H9 (cell line): ENCODE data around the gene HLA-DOA. TPM values are rescaled to one million over a fixed set of nuclear protein-coding genes. Genes with fewer than 3 reads are reported as not detected.

Experiments used
- DNase-seq: peaks from one replicate; pipeline ENCODE4 v3.0.0-alpha.2; 2017
- H2AFZ ChIP-seq: one replicate; pipeline ENCODE4 v1.6.1; 2013; ENCODE audit warnings: mild to moderate bottlenecking, low read length, control low read depth, moderate library complexity
- H2AK5ac ChIP-seq: 2 replicates; pipeline ENCODE4 v1.6.1; 2013; ENCODE audit warnings: low read length, control low read depth, mixed read lengths; ENCODE audit not compliant: insufficient read length
- H2BK120ac ChIP-seq: one replicate; pipeline ENCODE4 v1.6.1; 2013; ENCODE audit warnings: low read depth, mild to moderate bottlenecking, low read length, control low read depth, inconsistent platforms; ENCODE audit not compliant: poor library complexity, severe bottlenecking
- H2BK12ac ChIP-seq: 2 replicates; pipeline ENCODE4 v1.6.1; 2013; ENCODE audit warnings: low read length, control low read depth, mixed read lengths, low read depth; ENCODE audit not compliant: insufficient read length
- H2BK15ac ChIP-seq: 2 replicates; pipeline ENCODE4 v1.6.1; 2013; ENCODE audit warnings: low read depth, low read length, control low read depth
- H2BK20ac ChIP-seq: one replicate; pipeline ENCODE4 v1.6.1; 2013; ENCODE audit warnings: low read depth, mild to moderate bottlenecking, low read length, control low read depth, inconsistent platforms; ENCODE audit not compliant: poor library complexity, severe bottlenecking
- H2BK5ac ChIP-seq: 2 replicates; pipeline ENCODE4 v1.6.1; 2013; ENCODE audit warnings: low read length, control low read depth, mixed read lengths; ENCODE audit not compliant: insufficient read length
- H3K14ac ChIP-seq: 2 replicates; pipeline ENCODE4 v1.6.1; 2013; ENCODE audit warnings: low read length, control low read depth; ENCODE audit not compliant: insufficient read depth
- H3K18ac ChIP-seq: 2 replicates; pipeline ENCODE4 v1.6.1; 2013; ENCODE audit warnings: low read depth, mild to moderate bottlenecking, mixed read lengths, low read length, control low read depth; ENCODE audit not compliant: insufficient read length
- H3K23ac ChIP-seq: 2 replicates; pipeline ENCODE4 v1.6.1; 2013; ENCODE audit warnings: low read length, control low read depth, mixed read lengths, low read depth; ENCODE audit not compliant: insufficient read length
- H3K23me2 ChIP-seq: 2 replicates; pipeline ENCODE4 v1.6.1; 2013; ENCODE audit warnings: low read depth, mild to moderate bottlenecking, mixed read lengths, low read length, control low read depth; ENCODE audit not compliant: insufficient read length, poor library complexity, severe bottlenecking
- H3K27ac ChIP-seq: 2 replicates; pipeline ENCODE4 v1.5.1; 2013; ENCODE audit warnings: low read length, control low read depth, mixed read lengths, low read depth; ENCODE audit not compliant: insufficient read length
- H3K27me3 ChIP-seq: 2 replicates; pipeline ENCODE4 v1.6.1; 2013; ENCODE audit warnings: low read length, control low read depth, inconsistent platforms; ENCODE audit not compliant: insufficient read depth
- H3K4ac ChIP-seq: 2 replicates; pipeline ENCODE4 v1.6.1; 2013; ENCODE audit warnings: low read depth, mild to moderate bottlenecking, control low read depth, inconsistent platforms, low read length, moderate library complexity
- H3K4me1 ChIP-seq: 2 replicates; pipeline ENCODE4 v1.6.1; 2013; ENCODE audit warnings: low read length, control low read depth, inconsistent platforms; ENCODE audit not compliant: insufficient read depth
- H3K4me2 ChIP-seq: 2 replicates; pipeline ENCODE4 v1.6.1; 2013; ENCODE audit warnings: low read length, control low read depth, mixed read lengths; ENCODE audit not compliant: insufficient read length, insufficient read depth
- H3K56ac ChIP-seq: 2 replicates; pipeline ENCODE4 v1.6.1; 2013; ENCODE audit warnings: low read depth, mild to moderate bottlenecking, mixed read lengths, low read length, control low read depth; ENCODE audit not compliant: insufficient read length
- H3K79me1 ChIP-seq: 2 replicates; pipeline ENCODE4 v1.6.1; 2013; ENCODE audit warnings: low read depth, mild to moderate bottlenecking, moderate library complexity, low read length, control low read depth, inconsistent platforms; ENCODE audit not compliant: insufficient read depth, poor library complexity, severe bottlenecking
- H3K79me2 ChIP-seq: 2 replicates; pipeline ENCODE4 v1.6.1; 2013; ENCODE audit warnings: low read length, control low read depth, inconsistent platforms; ENCODE audit not compliant: insufficient read depth
- H3K9ac ChIP-seq: 2 replicates; pipeline ENCODE4 v1.6.1; 2013; ENCODE audit warnings: low read length, control low read depth, mixed read lengths; ENCODE audit not compliant: insufficient read length; ENCODE audit errors: extremely low read depth
- H3K9me3 ChIP-seq: one replicate; pipeline ENCODE4 v1.6.1; 2013; ENCODE audit warnings: low read depth, low read length, inconsistent platforms; ENCODE audit not compliant: control insufficient read depth
- H3T11ph ChIP-seq: one replicate; pipeline ENCODE4 v1.6.1; 2013; ENCODE audit warnings: mild to moderate bottlenecking, low read length, control low read depth, inconsistent platforms
- H4K20me1 ChIP-seq: one replicate; pipeline ENCODE4 v1.6.1; 2013; ENCODE audit not compliant: control insufficient read depth, insufficient read length, insufficient read depth
- H4K5ac ChIP-seq: 2 replicates; pipeline ENCODE4 v1.6.1; 2013; ENCODE audit warnings: low read depth, mild to moderate bottlenecking, mixed read lengths, low read length, control low read depth; ENCODE audit not compliant: insufficient read length
- H4K8ac ChIP-seq: replicated peaks from 2 replicates; pipeline ENCODE4 v1.6.1; 2013; ENCODE audit warnings: low read length, control low read depth, mixed read lengths, low read depth; ENCODE audit not compliant: insufficient read length
- H4K91ac ChIP-seq: 2 replicates; pipeline ENCODE4 v1.6.1; 2013; ENCODE audit warnings: low read depth, mild to moderate bottlenecking, moderate library complexity, mixed read lengths, low read length, control low read depth; ENCODE audit not compliant: insufficient read length
- H3K27ac Mint-ChIP-seq, 3 experiments: 2 replicates in 2 of 3; 3 replicates in 1 of 3; pipeline ENCODE4 v1.8.0; 2020 to 2021; ENCODE audit warnings: mixed read lengths in 3 of 3, mild to moderate bottlenecking in 1 of 3, moderate library complexity in 1 of 3
- H3K27me3 Mint-ChIP-seq: 2 replicates; pipeline ENCODE4 v1.8.0; 2021; ENCODE audit warnings: low read depth, mild to moderate bottlenecking, moderate library complexity, mixed read lengths
- H3K36me3 Mint-ChIP-seq, 3 experiments: 2 replicates in 2 of 3; 3 replicates in 1 of 3; pipeline ENCODE4 v1.8.0; 2020 to 2021; ENCODE audit warnings: low read depth in 3 of 3, mixed read lengths in 3 of 3; ENCODE audit not compliant: insufficient read depth in 1 of 3
- H3K4me1 Mint-ChIP-seq, 2 experiments: 2 replicates each; pipeline ENCODE4 v1.8.0; 2020; ENCODE audit warnings: mixed read lengths in 2 of 2
- H3K4me3 Mint-ChIP-seq, 2 experiments: 2 replicates in 1 of 2; 3 replicates in 1 of 2; pipeline ENCODE4 v1.8.0; 2020 to 2021; ENCODE audit warnings: mild to moderate bottlenecking in 2 of 2, mixed read lengths in 2 of 2, moderate library complexity in 1 of 2
- H3K9me3 Mint-ChIP-seq, 2 experiments: 2 replicates in 1 of 2; 3 replicates in 1 of 2; pipeline ENCODE4 v1.8.0; 2020; ENCODE audit warnings: mild to moderate bottlenecking in 2 of 2, mixed read lengths in 2 of 2, moderate library complexity in 1 of 2
- CTCF ChIP-seq: fragments of 200-600 bp; sonication (generic); conservative IDR thresholded peaks from 3 replicates; pipeline ENCODE4 v1.8.0; 2021; ENCODE audit warnings: antibody characterized with exemption, mild to moderate bottlenecking
- WGBS: extraction: QIAGEN DNeasy Blood & Tissue Kit; methylation state at CpG from one replicate; pipeline ENCODE4 v1.1.7; 2013; ENCODE audit warnings: missing lambda C conversion rate, low lambda C conversion rate, mixed read lengths; ENCODE audit not compliant: insufficient read length; ENCODE audit errors: extremely low coverage; 5-methylcytosine and 5-hydroxymethylcytosine counted together
- total RNA-seq: library from RNA; stranded (reverse); gene quantifications from 2 replicates; pipeline ENCODE4 v1.2.1, GENCODE V29; 2021

HLA-DOA gene
- total RNA-seq, 1 experiment from 2014 or later: 15.6 TPM

GRCh38 chr6:33021917-33022316 lies 12.5 kb upstream of the HLA-DOA start:
- Histone ChIP-seq H4K5ac (no peak overlapping the region), H3K27ac (no peak overlapping the region), H3T11ph (no peak overlapping the region), H2BK12ac (no peak overlapping the region), H3K4me1 (no peaks in the 10 kb centered on the region), H3K79me2 (no peaks in the 10 kb centered on the region), H2AK5ac (no peak overlapping the region), H3K14ac (no peak overlapping the region; the same call in 1 of the 2 replicates), H2BK15ac (no peak overlapping the region), H3K4ac (no peak overlapping the region), H3K4me2 (no peak overlapping the region), H3K18ac (no peak overlapping the region), H3K23ac (no peak overlapping the region), H4K20me1 (no peaks in the 10 kb centered on the region), H3K9me3 (no peaks in the 10 kb centered on the region), H3K56ac (no peak overlapping the region), H3K23me2 (no peaks in the 10 kb centered on the region), H3K79me1 (no peaks in the 10 kb centered on the region), H3K9ac (no peak overlapping the region), H2BK20ac (no peak overlapping the region), H2AFZ (no peak overlapping the region), H2BK5ac (no peak overlapping the region), H3K27me3 (no peaks in the 10 kb centered on the region), H4K91ac (no peak overlapping the region), H2BK120ac (no peak overlapping the region), H4K8ac (no peak overlapping the region)
- Mint-ChIP-seq H3K9me3 (no peaks in the 10 kb centered on the region; a peak in 1 of 5 replicates), H3K27ac (no peak overlapping the region), H3K4me3 (no peak overlapping the region), H3K27me3 (peaks cover 17% of the 10 kb centered on the region), H3K4me1 (peaks cover 0 to 4% of the 10 kb centered on the region in 2 experiments; a peak in 2 of 4 replicates), H3K36me3 (no peaks in the 10 kb centered on the region; a peak in 1 of 7 replicates)
- DNase-seq: no peak
- no CpG with 5 or more reads among the region's 11 CpGs for WGBS
- TF ChIP-seq CTCF: no peak
